ENCODE measurements around the gene GID8.

The GID8 gene

GRCh38 chr20:62991196-62991807 lies 53.4 kb downstream of the GID8 start:
- no peak for DNase-seq

- no peak for DNase-seq
Observed at GRCh38 chr20:62991863-62992262, 53.9 kb downstream of the GID8 start.

GRCh38 chr20:62993856-62994494 lies 56.0 kb downstream of the GID8 start:
- DNase-seq = no peak

GRCh38 chr20:62994869-62995281 lies 56.9 kb downstream of the GID8 start:
- no peak for DNase-seq

DNA sequence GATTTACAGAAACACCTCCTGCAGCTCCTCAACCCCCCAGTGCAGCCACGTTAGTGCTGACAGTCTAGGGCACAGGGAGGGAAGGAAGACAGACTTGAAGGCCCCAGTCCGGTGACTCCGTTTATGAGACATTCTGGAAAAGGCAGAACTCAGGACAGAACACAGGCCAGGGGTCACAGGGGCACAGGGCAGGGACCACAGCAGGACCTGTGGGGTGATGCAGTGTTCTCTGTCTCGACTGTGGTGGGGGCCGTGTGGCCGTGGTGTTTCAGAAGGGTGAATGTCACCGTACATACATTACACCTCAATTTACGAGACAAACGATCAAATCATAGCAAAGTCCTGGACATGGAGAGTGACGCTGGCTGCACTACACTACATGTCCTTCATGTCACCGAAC lies 57.5 kb downstream of the GID8 start:
- no peak for DNase-seq

DNA sequence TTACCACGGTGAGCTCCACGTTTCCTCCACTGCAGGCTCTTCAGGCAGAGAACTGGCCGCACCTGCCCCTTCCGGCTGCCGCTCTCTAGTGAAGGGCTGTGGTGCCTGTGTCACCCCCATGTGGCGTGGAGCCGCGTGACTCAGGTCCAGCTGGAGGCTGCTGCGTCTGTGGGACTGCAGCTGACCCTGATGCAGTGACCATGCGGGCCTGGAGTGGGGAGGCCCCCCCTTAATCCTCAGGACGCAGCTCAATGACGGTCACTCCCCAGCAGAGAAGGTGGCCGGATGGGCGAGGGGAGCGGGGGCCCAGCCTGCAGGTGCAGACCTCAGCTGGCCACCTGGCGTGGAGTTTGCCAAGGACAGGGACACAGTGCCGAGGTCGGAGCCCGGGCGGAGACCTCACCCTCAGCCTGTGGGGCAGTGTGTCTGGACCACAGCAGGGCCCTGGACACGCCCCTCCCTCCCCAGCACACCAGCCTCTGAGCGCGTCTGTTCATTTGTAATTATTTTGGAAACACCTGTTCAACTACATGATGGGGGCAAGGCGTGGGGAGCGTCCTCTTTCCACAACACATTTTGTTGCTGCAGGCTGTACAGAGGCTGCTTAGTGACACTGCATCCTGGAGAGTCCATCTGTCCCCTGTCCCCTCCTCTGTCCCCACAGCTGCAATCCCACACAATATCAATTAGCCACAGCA lies 58.1 kb downstream of the GID8 start:
- no peak for DNase-seq

GRCh38 chr20:62996596-62996982 lies 58.6 kb downstream of the GID8 start:
- no peak for DNase-seq

GRCh38 chr20:62997417-62998035 lies 59.6 kb downstream of the GID8 start:
- DNase-seq = no peak
